HG02884 (cell line): ENCODE data around the gene LARP7.
"Not testable (repeated sequence)": the region's sequence is repeated elsewhere in the genome, so short reads cannot be mapped to it uniquely, and the experiment has no call there.

Experiments
- ATAC-seq: cut with Tn5 transposase; IDR thresholded peaks from one replicate; pipeline ENCODE4 v1.9.1; 2021; ENCODE audit warnings: mild to moderate bottlenecking, moderate library complexity; ENCODE audit not compliant: unreplicated experiment

LARP7 gene

DNA sequence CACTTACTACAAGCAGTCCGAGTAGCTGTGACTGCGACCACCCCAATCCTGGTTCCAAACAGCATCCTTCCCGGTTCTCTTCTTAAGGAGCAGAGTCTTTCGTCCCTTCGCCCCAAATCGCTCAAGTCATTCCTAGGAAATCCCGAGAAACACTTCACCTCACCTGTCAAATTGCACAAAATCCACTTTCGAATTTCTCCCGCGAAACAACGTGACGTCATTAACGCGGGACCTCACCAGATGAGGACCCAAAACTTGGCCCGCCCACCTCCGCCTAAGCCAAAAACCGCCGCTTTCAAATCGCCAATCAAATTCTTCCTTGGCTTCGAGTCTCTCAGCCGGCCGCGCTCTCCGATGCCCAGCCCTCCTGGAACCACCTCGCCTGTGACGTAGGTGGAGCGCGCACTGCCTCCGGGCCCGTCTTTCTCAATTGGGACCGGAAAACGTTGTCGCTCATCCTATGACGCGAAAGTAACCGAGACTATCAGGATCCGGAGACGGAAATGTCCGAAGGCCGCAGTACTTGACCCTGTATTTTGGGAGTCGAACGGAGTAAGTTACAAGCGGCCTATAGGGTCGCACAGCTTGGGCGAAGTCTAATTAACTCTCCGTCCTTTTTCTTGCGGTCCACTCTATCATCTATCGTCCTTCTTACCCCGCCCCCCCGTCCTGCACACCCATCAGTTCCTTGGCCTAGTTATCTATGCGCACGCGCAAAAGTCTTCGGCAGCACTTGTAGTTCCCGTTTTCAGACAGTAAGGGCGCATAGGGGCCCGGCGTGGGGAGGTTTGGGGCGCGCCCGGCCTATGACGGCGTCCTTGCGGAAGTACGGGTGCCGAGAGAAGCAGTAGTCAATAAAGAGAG is at the start of gene LARP7, which contains the start of gene ZGRF1:
Gene LARP7 (plus strand): TSS at position 456 of the 864 bp plus-strand sequence. CDS start 7,527 bp downstream, outside the sequence.
Gene ZGRF1 (minus strand): TSS at position 222 of the 864 bp plus-strand sequence. CDS start 3,733 bp downstream, outside the sequence.
- ATAC-seq: peak; percentile 85

DNA sequence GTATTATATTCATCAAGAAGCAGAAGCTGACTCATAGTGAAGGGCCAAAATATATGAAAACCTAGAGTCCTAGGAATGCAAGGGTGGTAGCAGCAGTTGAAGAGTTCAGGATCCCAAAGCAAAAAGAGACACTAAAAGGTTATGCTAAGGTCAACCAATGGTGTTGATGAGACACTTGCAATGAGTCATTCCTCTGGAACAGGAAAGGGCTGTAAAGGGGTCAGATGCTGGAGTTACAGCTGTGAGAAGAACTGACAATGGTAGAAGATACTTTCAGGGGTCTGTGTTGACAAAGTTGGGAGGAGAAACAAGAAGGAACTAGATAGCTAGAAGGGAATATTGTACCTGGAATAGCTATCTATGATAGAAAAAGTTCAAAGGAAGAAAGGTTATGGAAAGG is 47.7 kb upstream of the LARP7 start:
- no peak for ATAC-seq

DNA sequence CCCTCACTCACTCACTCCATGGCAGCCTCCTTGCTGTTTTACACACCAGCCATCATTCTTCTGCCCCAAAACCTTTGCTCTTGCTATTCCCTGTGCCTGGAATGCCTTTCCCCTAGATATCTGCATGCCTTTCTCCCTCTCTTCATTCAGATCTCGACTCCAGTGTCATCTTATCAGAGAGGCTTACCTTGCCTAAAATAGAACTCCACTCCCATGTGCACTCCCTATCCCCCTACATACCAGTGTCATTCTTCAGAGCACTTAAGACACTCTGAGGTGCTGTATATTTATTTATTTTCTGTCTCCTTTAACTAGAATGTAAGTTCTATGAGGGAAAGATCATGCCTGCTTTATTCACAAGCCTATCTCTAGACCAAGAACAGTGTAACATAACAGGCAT is 45.4 kb upstream of the LARP7 start:
- ATAC-seq: no peak

- no peak for ATAC-seq
Observed at GRCh38 chr4:112592717-112593116, 44.2 kb upstream of the LARP7 start.

GRCh38 chr4:112593438-112594133 is 43.4 kb upstream of the LARP7 start:
- ATAC-seq: peak; percentile 81

DNA sequence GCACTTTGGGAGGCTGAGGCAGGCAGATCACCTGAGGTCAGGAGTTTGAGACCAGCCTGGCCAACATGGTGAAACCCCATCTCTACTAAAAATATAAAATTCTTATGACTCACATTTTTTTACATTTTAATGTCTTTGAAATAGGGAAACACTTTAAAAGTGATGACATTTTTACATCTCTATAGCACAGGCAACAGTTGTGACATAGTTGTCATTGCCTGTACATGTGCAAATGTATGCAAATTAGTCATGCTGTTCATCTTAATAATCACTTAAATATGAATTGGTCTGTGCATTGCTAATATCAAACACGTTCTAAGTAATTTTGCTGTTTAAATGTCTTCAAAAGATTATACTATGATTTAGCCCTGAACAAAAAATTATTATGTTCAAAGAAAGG is 42.0 kb upstream of the LARP7 start:
- no peak for ATAC-seq

DNA sequence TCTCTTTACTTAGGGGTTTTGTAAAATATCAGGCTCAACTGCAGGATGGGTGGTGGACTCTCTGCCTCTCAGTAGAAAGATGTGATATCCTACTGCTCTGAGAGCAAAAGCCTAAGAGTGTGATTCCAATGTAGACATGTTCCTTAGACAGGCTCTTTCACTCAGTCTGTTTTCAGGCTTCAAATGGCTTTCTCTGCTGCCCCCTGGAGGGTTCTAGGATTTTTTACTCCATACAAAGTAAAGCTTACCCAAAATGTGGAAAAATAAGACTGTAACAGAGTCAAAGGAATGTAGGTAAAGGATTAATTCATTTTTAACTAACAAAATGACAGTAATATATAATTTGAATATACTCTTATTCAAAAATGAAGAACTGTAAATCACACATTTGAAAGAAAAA is 32.4 kb upstream of the LARP7 start:
- peak; percentile 65 for ATAC-seq

GRCh38 chr4:112612814-112613213 is 24.1 kb upstream of the LARP7 start:
- ATAC-seq: not testable (repeated sequence)

DNA sequence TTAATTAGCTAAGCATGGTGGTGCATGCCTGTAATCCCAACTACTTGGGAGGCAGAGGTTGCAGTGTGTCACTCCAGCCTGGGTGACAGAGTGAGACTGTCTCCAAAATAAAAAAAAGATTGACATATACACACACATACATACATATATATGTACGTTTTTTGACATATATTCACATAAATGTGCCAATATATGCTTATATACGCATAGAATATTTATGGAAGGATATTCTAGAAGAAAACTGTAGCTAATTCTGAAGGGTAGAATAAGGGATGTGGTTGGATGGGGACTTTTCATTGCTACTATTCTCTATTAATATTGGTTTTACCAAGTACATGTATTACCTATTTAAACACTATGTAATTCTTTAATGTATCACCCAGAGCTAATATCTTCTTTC is 20.0 kb upstream of the LARP7 start:
- ATAC-seq: no peak

DNA sequence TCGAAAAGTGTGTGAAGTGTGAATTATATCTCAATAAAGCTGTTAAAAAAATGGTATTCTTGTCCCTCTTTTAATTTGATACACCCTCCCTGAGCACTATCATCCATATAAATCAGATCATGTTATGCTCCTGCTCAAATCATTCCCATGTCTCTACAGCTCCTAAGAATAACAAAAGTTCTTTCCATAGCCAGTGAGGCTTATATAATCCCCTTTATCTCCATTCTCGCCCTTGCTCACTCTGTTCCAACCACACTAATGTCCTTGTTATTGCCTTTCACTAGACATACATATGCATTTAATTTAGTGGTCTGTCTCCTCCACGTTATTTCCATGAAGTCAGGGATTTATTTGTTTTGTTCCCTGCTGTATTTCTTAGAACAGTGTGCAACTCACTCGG is 10.7 kb upstream of the LARP7 start:
- ATAC-seq: no peak

DNA sequence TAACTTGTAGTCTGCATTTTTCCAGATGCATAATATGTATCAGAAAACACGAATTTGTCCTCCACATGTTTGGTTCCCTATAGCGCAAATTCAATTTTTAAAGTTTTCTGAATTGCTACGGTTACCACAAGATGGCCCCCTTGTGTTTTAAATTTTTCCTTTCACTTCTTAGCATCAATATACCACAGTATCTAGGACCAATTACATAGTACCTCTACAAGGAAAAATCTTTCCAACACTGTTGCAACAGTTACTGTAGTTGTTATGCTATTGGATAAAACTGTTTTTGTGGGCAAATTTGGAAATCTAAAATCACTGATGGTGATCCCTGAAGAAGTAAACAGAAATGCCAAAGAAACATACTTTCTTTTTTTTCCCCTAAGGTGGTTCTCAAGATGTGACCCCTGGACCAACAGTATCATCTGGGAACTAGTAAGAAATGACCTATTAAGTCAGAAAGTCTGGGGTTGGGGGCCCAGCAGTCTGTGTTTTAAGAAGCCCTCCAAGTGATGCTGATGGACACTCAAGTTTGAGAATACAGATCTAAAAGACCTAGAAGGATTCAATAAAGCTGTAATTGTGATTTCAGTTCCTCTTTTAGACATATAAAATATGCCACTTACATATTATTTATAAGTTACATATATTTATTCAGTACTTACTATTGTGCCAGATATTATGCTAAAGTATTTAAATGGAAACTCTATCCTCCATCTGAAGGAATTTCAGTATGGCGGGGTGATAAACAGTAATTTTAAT is 3.3 kb upstream of the LARP7 start:
- no peak for ATAC-seq

GRCh38 chr4:112637552-112637866 is 566 bp downstream of the LARP7 start:
- no peak for ATAC-seq

- no peak for ATAC-seq
Observed at GRCh38 chr4:112642526-112642925, 5.6 kb downstream of the LARP7 start.

DNA sequence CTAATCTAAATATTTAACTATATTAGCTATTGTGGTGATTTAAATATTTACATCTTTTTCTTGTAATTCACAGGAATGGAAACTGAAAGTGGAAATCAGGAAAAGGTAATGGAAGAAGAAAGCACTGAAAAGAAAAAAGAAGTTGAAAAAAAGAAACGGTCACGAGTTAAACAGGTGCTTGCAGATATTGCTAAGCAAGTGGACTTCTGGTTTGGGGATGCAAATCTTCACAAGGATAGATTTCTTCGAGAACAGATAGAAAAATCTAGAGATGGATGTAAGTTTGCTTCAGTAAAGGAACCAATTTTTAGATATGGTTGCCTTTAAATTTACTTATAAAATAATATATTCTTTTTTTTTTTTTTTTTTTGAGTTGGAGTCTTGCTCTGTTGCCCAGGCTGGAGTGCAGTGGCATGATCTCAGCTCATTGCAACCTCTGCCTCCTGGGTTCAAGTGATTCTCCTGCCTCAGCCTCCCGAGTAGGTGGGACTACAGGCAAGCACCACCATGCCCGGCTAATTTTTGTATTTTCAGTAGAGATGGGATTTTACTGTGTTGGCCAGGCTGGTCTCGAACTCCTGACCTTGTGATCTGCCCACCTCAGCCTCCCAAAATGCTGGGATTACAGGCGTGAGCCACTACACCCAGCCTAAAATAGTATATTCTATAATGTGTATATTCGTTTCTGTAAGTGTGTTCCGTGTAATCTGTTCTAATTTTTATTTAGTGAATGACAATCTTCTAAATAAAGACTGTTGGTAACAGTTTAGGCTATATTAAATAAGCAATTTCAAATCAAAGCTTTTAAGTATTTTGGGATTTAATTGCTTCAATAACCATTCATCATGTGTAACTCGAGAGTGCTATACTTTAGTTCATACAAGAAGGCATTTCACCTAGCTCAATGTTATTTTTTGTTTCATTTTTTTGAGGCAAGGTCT is 7.9 kb downstream of the LARP7 start:
- ATAC-seq: not testable (repeated sequence)

GRCh38 chr4:112645541-112646329 is 8.8 kb downstream of the LARP7 start:
- ATAC-seq: no peak

- no peak for ATAC-seq
Observed at GRCh38 chr4:112646632-112647537, 9.9 kb downstream of the LARP7 start.

DNA sequence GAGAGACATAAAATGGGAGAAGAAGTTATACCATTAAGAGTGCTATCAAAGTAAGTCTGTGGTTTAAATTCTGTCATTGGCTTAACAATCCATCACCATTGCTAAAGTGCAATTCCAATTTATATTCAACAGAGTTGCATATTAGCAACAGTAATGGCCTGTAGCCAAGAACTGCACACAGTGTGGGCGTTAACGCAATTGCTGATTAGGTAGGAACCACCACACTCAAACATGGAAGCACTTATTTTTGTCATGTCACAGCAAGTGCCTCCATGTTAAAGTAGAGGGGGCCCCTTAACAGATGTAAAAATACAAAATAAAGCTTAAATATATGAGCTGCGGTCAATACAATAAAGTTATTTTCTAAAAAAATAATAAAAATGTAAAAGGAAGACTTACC is 10.8 kb downstream of the LARP7 start:
- ATAC-seq: no peak

DNA sequence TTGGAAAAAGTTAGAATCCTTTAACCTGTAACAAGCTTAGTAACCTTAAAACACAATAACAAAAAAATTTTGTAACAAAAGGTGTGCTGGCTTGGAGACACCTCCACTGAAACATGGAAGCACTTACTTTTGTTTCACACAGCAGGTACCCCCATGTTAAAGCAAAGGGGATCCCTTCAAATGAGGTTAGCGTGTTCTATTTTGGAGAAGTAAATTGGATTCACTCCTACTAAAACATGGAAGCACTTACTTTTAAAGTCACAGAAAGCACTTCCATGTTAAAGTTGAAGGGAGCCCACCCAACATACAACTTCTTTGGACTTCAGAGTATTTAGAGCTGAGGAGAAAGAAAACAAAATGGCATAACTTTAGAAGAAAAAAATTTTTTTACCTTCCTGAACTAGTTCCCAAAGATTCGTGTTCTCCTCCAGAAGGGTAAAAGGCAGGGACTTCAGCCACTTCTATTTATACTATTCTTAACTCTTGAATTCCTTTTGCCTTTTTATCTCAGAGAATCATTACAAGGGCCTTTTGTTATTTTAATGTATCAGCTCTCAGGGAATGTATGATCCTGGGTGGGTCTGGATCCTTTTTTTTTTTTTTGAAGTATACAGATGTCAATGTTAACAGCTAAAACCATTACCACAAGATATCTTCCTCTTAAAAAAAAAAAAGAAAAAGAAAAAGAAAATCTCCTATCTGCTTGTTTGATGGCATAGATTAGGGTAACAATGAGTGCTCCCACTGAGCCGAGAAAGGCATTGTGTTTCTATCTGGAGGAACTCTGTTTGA is 11.5 kb downstream of the LARP7 start:
- no peak for ATAC-seq
